Omental fat pad (tissue), 4 donors: ENCODE data around the gene CRCP. TPM values are rescaled to one million over a fixed set of nuclear protein-coding genes. Genes with fewer than 3 reads are reported as not detected.
"Not testable (repeated sequence)": the region's sequence is repeated elsewhere in the genome, so short reads cannot be mapped to it uniquely, and the experiment has no call there.

Experiments used
- ATAC-seq: fragments of 150-250 bp; one replicate; pipeline ENCODE4 v1.9.1; 2016; ENCODE audit warnings: mild to moderate bottlenecking, moderate library complexity; ENCODE audit not compliant: low FRiP score
- DNase-seq: peaks from one replicate; pipeline ENCODE4 v3.0.0-alpha.2; 2019; ENCODE audit warnings: low spot score
- CTCF ChIP-seq, 3 donors: fragments of 450-650 bp; IDR thresholded peaks; one replicate each; pipeline ENCODE4 v1.5.1; 2016 to 2017; ENCODE audit warnings: antibody characterized with exemption in 3 of 3, mild to moderate bottlenecking in 3 of 3, moderate library complexity in 2 of 3
- total RNA-seq, 4 donors: library from RNA; depleted of rRNA; stranded (reverse); fragments of >200 nt; gene quantifications; one replicate each; pipeline ENCODE4 v1.1.0, GENCODE V29; 2016

The CRCP gene
- 10 to 100 TPM; 26.9 to 49.5 (median 38.3) TPM for total RNA-seq

- no peak for TF ChIP-seq CTCF (IDR thresholded peaks at IDR 0.05)
- ATAC-seq (peak; percentile 87), DNase-seq (peak; percentile 52)
Observed at GRCh38 chr7:66114743-66115649, at the start of gene CRCP. CRCP (plus strand) TSS chr7:66114847; CDS start chr7:66114963, 116 bp downstream.

DNA sequence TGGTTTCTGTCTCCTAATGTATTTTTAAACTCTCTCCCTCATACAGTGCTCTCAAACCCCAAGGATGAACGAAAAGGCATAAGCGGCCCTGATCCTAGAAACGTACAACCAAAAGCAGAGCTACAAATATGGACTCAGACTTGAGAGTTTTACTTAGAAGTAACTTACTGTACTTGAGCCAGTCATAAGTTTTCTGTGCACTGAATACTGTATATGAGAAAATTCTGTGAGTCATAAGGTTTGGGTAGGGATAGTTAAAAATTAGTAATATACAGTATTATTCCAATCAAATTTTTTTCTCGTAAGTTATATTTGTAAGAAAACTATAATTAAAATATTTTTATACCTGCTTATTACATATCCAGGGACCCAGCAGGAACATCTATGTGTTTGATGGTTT, 44.9 kb upstream of the CRCP start:
- no peak for ATAC-seq
- no peak for DNase-seq
- TF ChIP-seq CTCF (IDR thresholded peaks at IDR 0.05) = no peak

- no peak for TF ChIP-seq CTCF (IDR thresholded peaks at IDR 0.05)
- DNase-seq = no peak
- ATAC-seq = no peak
Observed at GRCh38 chr7:66070222-66070621, 44.4 kb upstream of the CRCP start.

GRCh38 chr7:66072208-66072607, 42.4 kb upstream of the CRCP start:
- not testable (repeated sequence) for DNase-seq, ATAC-seq

- TF ChIP-seq CTCF (IDR thresholded peaks at IDR 0.05) = no peak
- ATAC-seq (peak; percentile 99), DNase-seq (peak; percentile 63)
Observed at GRCh38 chr7:66075590-66076461, 38.8 kb upstream of the CRCP start, which contains the start of gene ASL. ASL (plus strand) TSS chr7:66075819; CDS start chr7:66076082, 263 bp downstream.

DNA sequence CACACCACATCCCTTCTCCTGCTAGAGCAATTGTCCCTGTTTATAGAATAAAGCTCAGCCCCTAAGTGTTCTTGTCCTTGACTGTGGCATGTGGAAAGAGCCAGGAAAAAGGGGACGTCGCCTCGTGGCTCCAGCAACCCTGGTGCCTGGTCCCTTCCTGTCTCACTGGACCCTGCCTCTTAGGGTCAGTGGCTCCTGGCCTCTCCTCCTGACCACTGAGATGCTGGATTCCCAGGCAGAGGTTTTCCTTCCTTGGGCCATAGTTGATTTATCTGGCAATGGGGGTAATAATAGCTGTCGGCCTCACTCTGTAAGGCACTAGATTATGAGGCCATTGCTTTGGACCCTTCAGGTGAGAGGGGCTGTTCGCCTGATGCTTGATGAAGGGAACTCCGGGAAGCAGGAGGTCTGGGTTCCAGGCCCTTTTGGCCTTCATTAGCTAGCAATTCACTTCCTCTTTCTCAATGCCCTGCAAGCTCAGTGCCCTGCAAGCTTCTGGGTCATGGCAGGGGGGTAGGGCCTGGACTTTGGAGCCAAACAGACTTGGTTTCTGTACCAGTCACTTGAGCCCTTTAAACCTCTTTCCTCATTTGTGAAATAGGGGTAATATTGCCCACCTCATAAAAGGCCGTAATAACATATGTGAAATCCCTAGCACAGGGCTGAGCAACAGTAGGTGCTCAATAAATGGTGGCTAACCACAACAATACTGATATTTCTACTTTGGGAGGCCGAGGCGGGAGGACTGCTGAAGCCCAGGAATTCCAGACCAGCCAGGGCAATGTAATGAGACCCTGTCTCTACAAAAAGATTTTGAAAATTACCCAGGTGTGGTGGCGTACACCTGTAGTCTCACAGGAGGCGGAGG, 38.0 kb upstream of the CRCP start:
- TF ChIP-seq CTCF (IDR thresholded peaks at IDR 0.05) = no peak
- DNase-seq (no peak), ATAC-seq (no peak)
